ENCODE data around the gene SSX2B.
"Not testable (repeated sequence)": the region's sequence is repeated elsewhere in the genome, so short reads cannot be mapped to it uniquely, and the experiment has no call there.

The SSX2B gene

GRCh38 chrX:52750952-52751351, at the start of gene SSX2B:
TSS of gene SSX2B (plus strand) at chrX:52751252. CDS start at chrX:52752681, 1,429 bp downstream.
- DNase-seq (ENCODE audit: low read depth in 2 of 3, low spot score in 1 of 3): not testable (repeated sequence)

GRCh38 chrX:52707078-52707477, 44.0 kb upstream of the SSX2B start, which contains the start of gene SSX2:
TSS of gene SSX2 (minus strand) at chrX:52707178. CDS start at chrX:52705749, 1,429 bp downstream.
- not testable (repeated sequence) for DNase-seq (ENCODE audit: low read depth in 2 of 3, low spot score in 1 of 3)

GRCh38 chrX:52765983-52766382, 14.9 kb downstream of the SSX2B start:
- DNase-seq (ENCODE audit: low read depth in 2 of 3, low spot score in 1 of 3): not testable (repeated sequence)

- DNase-seq (ENCODE audit: low read depth in 2 of 3, low spot score in 1 of 3): not testable (repeated sequence)
Measured at GRCh38 chrX:52773504-52773903, 22.5 kb downstream of the SSX2B start.

- not testable (repeated sequence) for DNase-seq (ENCODE audit: low read depth in 2 of 3, low spot score in 1 of 3)
Measured at GRCh38 chrX:52797327-52797726, 46.3 kb downstream of the SSX2B start, which contains the start of gene SPANXN5. TSS of gene SPANXN5 (minus strand) at chrX:52797427. CDS start at chrX:52797348, 79 bp downstream.

GRCh38 chrX:52804876-52805275, 53.8 kb downstream of the SSX2B start:
- DNase-seq (ENCODE audit: low read depth in 2 of 3, low spot score in 1 of 3): not testable (repeated sequence)
